Astrocyte (in vitro differentiated cells and primary cell): ENCODE results near the gene PPP1R9A. TPM values are rescaled to one million over a fixed set of nuclear protein-coding genes. Genes with fewer than 3 reads are reported as not detected.
A peak's percentile ranks its signal among the peaks of the same experiment; 100 is the strongest.

Experiments
- DNase-seq: peaks from one replicate; pipeline ENCODE4 v3.0.0-alpha.2; 2010; ENCODE audit warnings: low read depth
- FAIRE-seq: peaks from 2 replicates; lab custom pipeline; 2011; peaks lifted over from hg19 to GRCh38; lab: Jason Lieb, UNC
- H2AFZ ChIP-seq: 2 replicates; pipeline ENCODE4 v1.6.0; 2012; ENCODE audit warnings: low read depth, low read length, inconsistent platforms
- H3K27ac ChIP-seq: 2 replicates; pipeline ENCODE4 v1.5.1; 2011; ENCODE audit warnings: low read depth, low read length, inconsistent platforms
- H3K27me3 ChIP-seq: 2 replicates; pipeline ENCODE4 v1.6.0; 2011; ENCODE audit warnings: low read length, inconsistent platforms; ENCODE audit not compliant: insufficient read depth
- H3K36me3 ChIP-seq: 2 replicates; pipeline ENCODE4 v1.5.1; 2011; ENCODE audit warnings: low read length, inconsistent platforms; ENCODE audit not compliant: insufficient read depth
- H3K4me1 ChIP-seq: 2 replicates; pipeline ENCODE4 v1.5.1; 2011; ENCODE audit warnings: low read length, inconsistent platforms; ENCODE audit not compliant: insufficient read depth
- H3K4me2 ChIP-seq: 2 replicates; pipeline ENCODE4 v1.6.0; 2012; ENCODE audit warnings: low read length, inconsistent platforms
- H3K4me3 ChIP-seq: 2 replicates; pipeline ENCODE4 v1.5.1; 2011; ENCODE audit warnings: low read depth, mild to moderate bottlenecking, low read length, inconsistent platforms; ENCODE audit not compliant: insufficient read depth
- H3K79me2 ChIP-seq: 2 replicates; pipeline ENCODE4 v1.6.0; 2012; ENCODE audit warnings: mild to moderate bottlenecking, low read length, inconsistent platforms; ENCODE audit not compliant: insufficient read depth
- H3K9ac ChIP-seq: 2 replicates; pipeline ENCODE4 v1.6.0; 2012; ENCODE audit warnings: mild to moderate bottlenecking, low read length, inconsistent platforms
- H3K9me3 ChIP-seq: 2 replicates; pipeline ENCODE4 v1.5.1; 2012; ENCODE audit warnings: low read depth, mild to moderate bottlenecking, low read length, inconsistent platforms; ENCODE audit not compliant: insufficient read depth
- H4K20me1 ChIP-seq: 2 replicates; pipeline ENCODE4 v1.6.0; 2012; ENCODE audit warnings: low read length, inconsistent platforms; ENCODE audit not compliant: insufficient read depth
- H3K27ac Mint-ChIP-seq: one replicate; pipeline ENCODE4 v1.8.0; 2021; ENCODE audit warnings: mild to moderate bottlenecking, mixed read lengths; ENCODE audit not compliant: unreplicated experiment
- H3K27me3 Mint-ChIP-seq: one replicate; pipeline ENCODE4 v1.8.0; 2021; ENCODE audit warnings: low read depth, mixed read lengths; ENCODE audit not compliant: unreplicated experiment
- H3K36me3 Mint-ChIP-seq: one replicate; pipeline ENCODE4 v1.8.0; 2021; ENCODE audit warnings: low read depth, mixed read lengths; ENCODE audit not compliant: unreplicated experiment
- H3K4me1 Mint-ChIP-seq: one replicate; pipeline ENCODE4 v1.8.0; 2021; ENCODE audit warnings: low read depth, mixed read lengths; ENCODE audit not compliant: unreplicated experiment
- H3K4me3 Mint-ChIP-seq: one replicate; pipeline ENCODE4 v1.8.0; 2021; ENCODE audit warnings: mild to moderate bottlenecking, moderate library complexity, mixed read lengths; ENCODE audit not compliant: unreplicated experiment
- H3K9me3 Mint-ChIP-seq: one replicate; pipeline ENCODE4 v1.8.0; 2021; ENCODE audit warnings: mild to moderate bottlenecking, mixed read lengths; ENCODE audit not compliant: unreplicated experiment
- CTCF ChIP-seq: IDR thresholded peaks from 2 replicates; pipeline ENCODE4 v1.5.1; 2011; ENCODE audit warnings: low read depth, mild to moderate bottlenecking, inconsistent platforms, low read length, moderate library complexity; ENCODE audit not compliant: insufficient read depth
- EZH2 ChIP-seq: IDR thresholded peaks from 2 replicates; pipeline ENCODE4 v1.6.1; 2012; ENCODE audit warnings: mild to moderate bottlenecking, low read length, inconsistent platforms; ENCODE audit not compliant: insufficient read depth
- total RNA-seq: library from RNA; stranded (reverse); gene quantifications from 2 replicates; pipeline ENCODE4 v1.2.1, GENCODE V29; 2021

Gene PPP1R9A
- total RNA-seq, 1 donor from 2014 or later, result 7.5 TPM

- H3K27me3 ChIP-seq, result no peaks in the 10 kb centered on the region
- peak; percentile 17 for FAIRE-seq
- peaks cover 18% of the 10 kb centered on the region for H3K4me1 Mint-ChIP-seq
These were observed 294.3 kb downstream of the PPP1R9A start for GRCh38 chr7:95201727-95202126.

GRCh38 chr7:95204618-95205017 lies 297.2 kb downstream of the PPP1R9A start:
- Histone ChIP-seq H3K27ac (no peak overlapping the region), H3K9me3 (no peaks in the 10 kb centered on the region), H3K4me2 (no peak overlapping the region), H3K79me2 (no peaks in the 10 kb centered on the region), H3K4me3 (no peak overlapping the region), H3K36me3 (no peaks in the 10 kb centered on the region), H4K20me1 (no peaks in the 10 kb centered on the region), H2AFZ (no peak overlapping the region), H3K4me1 (peaks cover 8% of the 10 kb centered on the region), H3K27me3 (no peaks in the 10 kb centered on the region), H3K9ac (no peak overlapping the region)
- H3K36me3 Mint-ChIP-seq, result no peaks in the 10 kb centered on the region
- no peak overlapping the region for H3K4me3 Mint-ChIP-seq
- DNase-seq (no peak), FAIRE-seq (peak; percentile 47)
- no peak overlapping the region for H3K27ac Mint-ChIP-seq
- no peaks in the 10 kb centered on the region for H3K9me3 Mint-ChIP-seq
- H3K4me1 Mint-ChIP-seq, result peaks cover 22% of the 10 kb centered on the region
- no peaks in the 10 kb centered on the region for H3K27me3 Mint-ChIP-seq
- no peak for TF ChIP-seq CTCF

More at GRCh38 chr7:95201727-95202126, 294.3 kb downstream of the PPP1R9A start:
- Mint-ChIP-seq H3K27ac (no peak overlapping the region), H3K4me3 (no peak overlapping the region), H3K9me3 (no peaks in the 10 kb centered on the region), H3K27me3 (no peaks in the 10 kb centered on the region), H3K36me3 (no peaks in the 10 kb centered on the region)
- H2AFZ ChIP-seq, result no peak overlapping the region
- peaks cover 8% of the 10 kb centered on the region for H3K4me1 ChIP-seq
- H3K4me3 ChIP-seq, result no peak overlapping the region
- no peak for DNase-seq
- H3K4me2 ChIP-seq, result no peak overlapping the region
- H3K27ac ChIP-seq, result no peak overlapping the region
- no peaks in the 10 kb centered on the region for H3K79me2 ChIP-seq
- no peak overlapping the region for H3K9ac ChIP-seq
- TF ChIP-seq EZH2 (no peak), CTCF (no peak)
- H3K36me3 ChIP-seq, result no peaks in the 10 kb centered on the region
- H4K20me1 ChIP-seq, result no peaks in the 10 kb centered on the region
- no peaks in the 10 kb centered on the region for H3K9me3 ChIP-seq

GRCh38 chr7:95205665-95206225 lies 298.4 kb downstream of the PPP1R9A start:
- no peak overlapping the region for H3K9ac ChIP-seq
- DNase-seq (peak; percentile 90), FAIRE-seq (peak; percentile 98)
- Mint-ChIP-seq H3K36me3 (no peaks in the 10 kb centered on the region), H3K27me3 (no peaks in the 10 kb centered on the region), H3K4me3 (no peak overlapping the region), H3K27ac (peak overlapping the region; percentile 27), H3K4me1 (peaks cover 18% of the 10 kb centered on the region), H3K9me3 (no peaks in the 10 kb centered on the region)
- H4K20me1 ChIP-seq, result no peaks in the 10 kb centered on the region
- no peak overlapping the region for H3K4me3 ChIP-seq
- peaks cover 8% of the 10 kb centered on the region for H3K4me1 ChIP-seq
- TF ChIP-seq CTCF, result no peak
- TF ChIP-seq EZH2, result no peak
- no peaks in the 10 kb centered on the region for H3K27me3 ChIP-seq
- H2AFZ ChIP-seq, result no peak overlapping the region
- H3K4me2 ChIP-seq, result peak overlapping the region; percentile 50
- no peaks in the 10 kb centered on the region for H3K79me2 ChIP-seq
- H3K27ac ChIP-seq, result no peak overlapping the region
- no peaks in the 10 kb centered on the region for H3K9me3 ChIP-seq
- H3K36me3 ChIP-seq, result no peaks in the 10 kb centered on the region
